T-helper 22 cell (primary cell): Measurements from ENCODE around the gene REEP3.
"Not testable (repeated sequence)": the region's sequence is repeated elsewhere in the genome, so short reads cannot be mapped to it uniquely, and the experiment has no call there.

Experiments
- DNase-seq: peaks from one replicate; pipeline ENCODE4 v3.0.0-alpha.2; 2020; ENCODE audit warnings: low read depth

Gene REEP3

DNA sequence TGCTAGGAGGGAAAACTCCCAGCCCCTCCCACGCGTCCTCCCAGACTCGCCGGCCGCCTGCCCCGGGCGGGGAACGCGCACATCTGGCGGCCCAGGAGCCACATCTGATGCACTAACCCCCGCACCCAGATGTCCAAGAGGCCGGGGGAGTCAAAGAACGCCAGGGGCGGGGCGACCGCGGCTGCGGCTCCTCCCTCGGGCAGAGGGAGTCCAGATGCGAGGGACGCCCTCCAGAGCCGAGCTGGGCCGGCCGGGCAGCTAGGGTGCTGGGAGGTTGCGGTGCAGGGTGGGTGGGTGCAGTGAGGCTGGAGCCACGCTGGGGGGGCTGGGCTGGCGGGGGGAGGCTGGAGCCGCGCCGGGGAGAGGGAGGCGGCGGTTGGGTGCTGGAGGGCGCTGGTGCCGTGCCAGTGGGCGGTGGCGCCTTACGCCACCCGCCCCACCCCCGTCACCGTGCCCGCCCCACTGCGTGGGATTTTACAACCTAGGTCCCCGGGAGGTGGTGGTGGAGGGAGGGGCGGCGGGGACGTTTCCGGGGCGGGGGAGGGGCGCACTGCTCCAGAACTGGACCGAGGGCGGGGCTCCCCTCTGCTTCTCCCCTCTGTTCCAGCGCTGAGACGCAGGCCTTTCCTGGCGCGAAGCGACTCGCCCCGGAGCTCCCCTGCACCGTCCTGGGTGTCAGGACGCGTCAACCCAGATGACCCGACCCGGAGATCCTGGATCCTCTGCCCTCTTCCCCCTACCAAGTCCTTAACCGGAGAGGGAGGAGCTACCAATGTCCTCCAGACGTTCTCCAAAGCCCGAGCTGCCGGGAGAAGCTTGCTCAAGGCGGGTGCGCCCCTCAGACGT lies 109.1 kb downstream of the REEP3 start:
- DNase-seq: peak; percentile 65

DNA sequence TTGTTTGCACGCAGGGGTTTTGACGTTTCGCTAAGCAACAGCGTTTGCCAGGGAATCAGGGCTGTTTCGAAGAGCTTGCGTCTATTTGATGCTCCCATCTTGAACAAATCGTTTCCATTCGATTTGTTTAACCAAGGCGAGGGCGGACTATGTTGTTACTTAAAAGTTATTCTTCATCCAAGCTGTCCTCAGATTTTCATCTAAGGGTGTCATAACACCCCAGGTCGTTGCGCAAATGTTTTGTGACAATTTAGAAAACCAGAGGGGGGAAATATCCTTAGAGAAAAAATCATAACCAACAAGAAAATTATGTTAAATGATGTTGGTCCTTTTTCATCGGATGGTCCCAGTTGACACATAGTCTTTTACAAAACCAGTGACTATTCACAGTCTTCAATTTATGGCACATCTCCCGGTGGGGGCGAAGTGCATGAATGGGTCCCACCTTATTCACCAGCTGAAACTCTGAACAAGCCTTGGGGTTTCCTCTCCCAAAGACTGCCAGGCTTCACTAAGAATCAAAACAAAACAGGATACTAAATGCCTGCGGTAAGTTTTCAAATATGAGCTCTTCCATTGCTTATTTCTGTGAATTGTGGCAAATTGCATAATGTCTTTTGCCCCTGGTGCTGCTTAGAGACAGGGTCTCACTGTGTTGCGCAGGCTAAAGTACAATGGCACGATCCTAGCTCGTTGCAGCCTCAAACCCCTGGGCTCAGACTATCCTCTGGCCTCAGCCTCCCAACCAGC lies 109.9 kb downstream of the REEP3 start:
- DNase-seq: no peak

DNA sequence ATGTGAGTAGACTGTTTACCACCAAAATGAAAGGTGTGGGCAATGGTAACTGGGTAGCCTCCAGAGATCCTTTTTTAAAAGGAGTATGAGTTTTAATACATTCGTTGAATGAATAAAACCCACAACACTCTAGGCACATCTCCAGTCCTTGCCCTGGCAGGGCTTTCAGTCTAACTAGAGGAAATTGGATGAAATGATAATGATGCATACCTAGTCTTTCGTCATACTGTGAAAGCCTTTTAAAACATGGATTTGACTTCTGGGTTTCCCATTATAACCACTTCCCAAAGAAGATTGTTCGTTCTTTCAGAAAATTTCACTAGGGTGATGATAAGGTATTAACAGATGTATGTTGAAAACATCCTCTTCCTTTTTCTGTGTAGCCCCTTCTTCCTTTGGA lies 110.8 kb downstream of the REEP3 start:
- no peak for DNase-seq

DNA sequence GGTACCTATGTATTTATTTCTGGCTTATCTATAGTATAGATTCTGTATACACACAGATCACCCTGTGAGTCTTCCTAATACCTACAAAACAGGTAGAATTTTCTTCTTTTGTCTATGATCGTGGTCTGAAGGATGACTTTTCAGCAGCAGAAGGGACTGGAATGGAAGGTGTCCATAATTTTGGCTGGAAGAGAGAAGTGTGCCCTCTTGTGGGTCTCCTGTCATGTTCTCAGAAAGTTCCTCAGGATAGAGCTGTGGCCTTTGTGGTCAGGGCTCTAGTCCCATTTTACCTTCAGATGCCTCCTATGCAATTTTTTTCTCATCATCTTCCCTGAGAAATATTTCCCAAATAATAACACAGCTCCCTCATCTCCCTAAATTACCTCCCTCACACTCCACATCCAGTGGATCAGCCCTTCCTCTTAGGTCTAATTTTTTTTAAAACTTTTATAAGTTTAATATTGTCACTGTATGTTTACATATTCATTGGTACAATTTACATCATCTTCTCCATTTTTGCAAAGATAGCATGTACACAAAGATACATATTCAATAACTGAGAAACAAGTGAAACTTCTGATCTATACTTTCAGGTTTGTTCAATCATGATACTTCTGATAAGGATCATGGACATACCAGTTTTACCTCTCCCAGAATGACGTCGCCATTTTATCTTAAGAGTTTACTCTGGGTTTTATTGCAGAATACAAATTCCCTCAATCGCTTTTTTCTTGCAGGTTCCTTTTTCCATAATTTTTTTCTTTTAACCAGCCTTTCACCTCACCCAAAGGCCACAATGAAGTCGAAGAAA lies 112.7 kb downstream of the REEP3 start:
- no peak for DNase-seq

DNA sequence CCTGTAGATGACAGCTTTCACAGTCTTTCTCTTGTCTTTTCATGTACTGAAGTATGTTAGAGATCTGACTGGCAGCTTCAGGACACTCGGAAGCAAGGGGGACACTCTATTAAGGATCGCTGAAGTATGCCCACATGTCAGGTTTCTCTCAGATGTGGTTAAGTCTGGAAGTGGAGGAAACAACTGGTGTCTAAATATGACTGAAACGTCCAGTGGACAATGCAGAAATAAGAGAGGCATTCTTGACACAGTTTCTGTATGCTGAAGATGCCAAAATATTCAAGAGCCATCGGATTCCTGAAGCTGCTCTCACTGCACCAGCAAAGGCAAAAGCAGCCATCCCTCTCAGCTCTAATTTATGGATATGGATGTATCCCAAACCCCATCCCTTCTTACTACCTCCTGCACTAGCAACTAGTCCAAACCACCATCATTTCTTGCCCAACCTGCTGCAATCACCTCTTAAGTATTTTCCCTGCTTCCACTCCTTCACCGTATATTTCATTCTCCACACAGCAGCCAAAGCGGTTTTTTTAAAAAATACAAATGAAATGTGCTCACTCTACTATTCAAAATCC lies 113.4 kb downstream of the REEP3 start:
- no peak for DNase-seq

DNA sequence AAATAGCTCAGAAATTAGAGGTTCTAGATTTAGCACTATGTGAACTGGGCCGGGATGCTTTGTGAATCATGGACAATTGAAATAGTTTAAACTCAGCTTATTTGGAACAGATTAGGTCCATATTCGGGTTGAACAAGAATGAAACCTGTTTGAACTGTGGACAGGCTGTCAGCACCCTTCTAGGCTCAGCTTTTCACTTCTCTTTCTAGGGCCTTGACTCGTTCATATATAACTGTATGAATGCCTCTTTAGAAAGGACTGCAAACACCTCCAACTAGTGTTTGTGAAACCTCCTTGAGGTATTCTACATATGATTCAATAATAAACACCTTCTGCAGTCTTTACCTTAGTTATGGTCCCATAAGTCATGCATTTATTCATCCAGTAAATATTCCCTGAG lies 115.6 kb downstream of the REEP3 start:
- DNase-seq: no peak

DNA sequence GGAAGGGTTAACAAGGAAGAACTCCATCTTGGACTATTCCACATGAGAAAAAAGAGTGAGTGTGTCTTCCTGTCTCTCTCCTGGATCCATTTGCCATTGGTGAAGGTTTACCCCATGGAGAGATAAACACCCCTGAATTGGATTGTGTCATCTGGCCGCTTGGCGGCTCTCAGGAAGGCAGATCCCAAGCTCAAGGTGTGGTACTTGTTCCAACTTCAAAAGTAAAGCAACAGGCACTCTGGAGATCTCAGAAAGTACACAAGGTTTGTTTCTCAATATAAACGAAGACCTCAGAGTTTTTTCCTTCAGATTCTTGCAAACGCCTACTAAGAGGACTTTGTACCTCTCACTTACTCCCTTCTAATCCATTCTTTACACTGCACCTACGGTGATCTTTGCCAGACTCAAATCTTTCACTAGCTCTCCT lies 116.7 kb downstream of the REEP3 start:
- DNase-seq: no peak

DNA sequence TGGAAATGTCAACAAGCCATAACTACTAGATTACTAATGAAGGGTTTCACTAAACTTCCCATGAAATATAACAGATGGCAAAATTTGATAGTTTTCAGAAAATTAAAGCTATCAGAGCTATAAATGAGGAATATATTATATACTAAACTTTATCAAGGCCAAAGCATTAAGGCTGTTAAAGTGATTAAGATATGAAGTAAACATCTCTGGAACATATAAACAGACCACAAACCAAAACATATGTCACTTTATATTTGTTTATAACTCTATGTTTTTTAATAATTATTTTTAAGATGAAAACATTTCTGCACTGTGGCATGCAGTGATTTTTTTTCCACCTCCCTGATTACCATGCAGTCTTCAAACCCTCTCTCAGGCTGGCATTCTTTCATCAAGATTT lies 120.2 kb downstream of the REEP3 start:
- no peak for DNase-seq

DNA sequence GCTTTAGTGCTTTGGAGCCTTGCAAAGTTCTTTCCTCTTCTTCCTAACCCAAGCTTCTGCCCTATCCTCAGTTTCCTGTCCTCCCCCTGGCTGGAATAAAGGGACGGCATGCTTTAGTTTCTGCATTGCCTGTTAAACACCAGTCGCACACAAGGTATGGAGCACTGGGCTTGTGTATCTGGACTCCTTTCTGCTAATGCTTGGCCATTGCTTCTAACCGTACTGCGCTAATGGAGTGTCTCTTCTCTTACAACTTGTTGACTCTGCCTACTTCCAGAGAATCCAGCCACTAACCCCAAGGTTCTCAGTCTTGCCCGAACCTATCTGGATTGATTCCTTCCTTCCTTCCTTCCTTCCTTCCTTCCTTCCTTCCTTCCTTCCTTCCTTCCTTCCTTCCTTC lies 120.6 kb downstream of the REEP3 start:
- DNase-seq: no peak

DNA sequence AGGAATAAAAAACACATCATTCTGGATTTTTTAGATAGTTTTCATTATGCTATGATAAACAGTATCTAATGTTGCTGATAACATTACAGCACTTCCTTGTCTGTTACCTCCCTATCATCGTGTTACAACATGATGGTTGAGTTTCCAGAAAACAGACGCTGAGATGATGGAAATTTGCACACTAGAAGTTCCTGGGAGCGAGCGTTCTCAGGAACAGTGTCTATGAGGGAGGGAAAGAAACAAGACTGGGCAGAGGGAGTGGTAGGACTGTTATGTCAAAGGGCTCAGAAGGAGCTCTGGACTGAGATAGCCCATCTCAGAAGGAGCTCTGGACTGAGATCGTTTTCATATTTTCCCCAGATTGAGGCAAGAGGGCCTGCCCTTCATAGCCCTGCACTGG lies 121.6 kb downstream of the REEP3 start:
- DNase-seq: no peak

DNA sequence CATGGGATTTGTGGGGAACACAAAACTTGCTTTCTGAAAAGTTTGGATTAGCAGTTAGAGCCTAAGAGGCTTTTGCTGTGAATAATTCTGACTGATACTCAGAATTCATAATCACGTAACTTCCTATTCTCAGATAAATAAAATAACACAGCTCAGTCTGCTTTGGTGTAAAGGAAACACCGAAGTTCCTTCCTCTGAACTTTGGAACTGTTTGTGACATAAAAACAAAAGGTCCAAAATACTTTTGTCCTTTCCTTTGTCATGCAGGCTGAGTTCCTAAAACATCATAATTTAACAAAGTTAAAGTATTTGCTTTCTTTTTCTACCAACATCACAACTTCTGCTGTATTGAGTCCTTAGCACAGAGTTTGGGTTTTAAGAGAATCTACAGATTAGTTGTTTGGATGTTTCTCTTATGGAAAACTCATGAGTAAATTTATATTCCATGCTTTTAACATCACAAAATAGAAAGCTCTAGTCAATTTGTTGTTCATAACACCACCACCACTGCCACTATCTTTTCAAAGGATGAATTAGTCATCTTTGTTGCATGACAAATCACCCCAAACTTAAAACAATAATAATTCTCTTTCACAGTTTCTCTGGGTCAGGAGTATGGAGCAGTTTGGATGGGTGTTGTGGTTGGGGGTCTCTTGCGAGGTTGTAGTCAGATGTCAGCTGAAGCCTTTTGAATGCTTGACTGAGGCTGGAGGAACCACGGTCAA lies 123.4 kb downstream of the REEP3 start:
- no peak for DNase-seq

DNA sequence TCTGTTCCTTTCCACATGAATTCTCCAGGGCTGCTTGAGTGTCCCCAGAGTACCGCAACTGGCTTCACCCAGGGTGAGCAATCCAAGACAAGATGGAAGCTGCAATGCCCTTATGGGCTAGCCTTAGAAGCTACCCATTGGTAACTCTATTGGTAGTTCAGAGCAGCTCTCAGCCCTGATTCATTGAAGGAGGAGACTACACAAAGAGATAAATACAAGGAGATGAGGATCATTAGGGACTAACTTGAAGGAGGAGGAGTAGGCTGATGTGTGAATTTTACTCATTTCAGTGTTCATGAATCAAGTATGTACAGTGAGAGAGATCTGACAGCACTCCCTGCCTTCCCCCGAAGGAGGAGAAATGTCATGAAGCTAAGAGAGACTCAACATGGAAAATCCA lies 124.0 kb downstream of the REEP3 start:
- no peak for DNase-seq

DNA sequence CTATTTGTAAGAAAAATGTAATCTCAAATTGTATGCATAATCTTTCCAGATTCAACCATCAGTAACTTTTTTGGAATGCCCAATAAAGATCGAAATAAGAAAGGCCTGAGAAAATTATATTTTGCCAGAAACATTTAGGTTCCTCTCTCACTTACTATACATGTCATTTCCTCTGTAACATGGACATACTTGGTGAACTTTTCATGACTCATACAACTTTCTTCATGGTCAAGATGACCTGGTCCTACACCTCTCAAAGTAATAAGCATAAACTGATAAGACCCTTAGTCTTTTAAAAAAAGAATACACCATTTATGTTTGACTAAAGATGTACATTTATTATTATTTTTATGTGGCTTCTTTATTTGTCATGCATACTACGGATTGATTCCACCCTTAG lies 125.3 kb downstream of the REEP3 start:
- DNase-seq: no peak

DNA sequence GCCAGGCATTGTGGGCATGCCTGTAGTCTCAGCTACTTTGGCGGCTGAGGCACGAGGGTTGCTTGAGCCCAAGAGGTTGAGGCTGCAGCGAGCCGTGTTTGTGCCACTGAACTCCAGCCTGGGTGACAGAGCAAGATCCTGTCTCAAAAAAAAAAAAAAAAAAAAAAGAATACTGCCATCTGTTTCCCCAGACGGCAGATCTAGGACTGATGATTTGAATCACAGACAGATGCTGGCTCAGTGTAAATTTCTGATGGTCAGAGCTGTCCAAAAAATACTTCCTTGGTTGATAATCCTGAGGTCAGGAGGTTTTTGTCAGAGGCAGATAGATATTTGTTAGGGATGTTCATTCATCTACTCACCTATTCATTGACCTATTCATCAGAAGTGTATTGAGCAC lies 130.7 kb downstream of the REEP3 start:
- DNase-seq: no peak

DNA sequence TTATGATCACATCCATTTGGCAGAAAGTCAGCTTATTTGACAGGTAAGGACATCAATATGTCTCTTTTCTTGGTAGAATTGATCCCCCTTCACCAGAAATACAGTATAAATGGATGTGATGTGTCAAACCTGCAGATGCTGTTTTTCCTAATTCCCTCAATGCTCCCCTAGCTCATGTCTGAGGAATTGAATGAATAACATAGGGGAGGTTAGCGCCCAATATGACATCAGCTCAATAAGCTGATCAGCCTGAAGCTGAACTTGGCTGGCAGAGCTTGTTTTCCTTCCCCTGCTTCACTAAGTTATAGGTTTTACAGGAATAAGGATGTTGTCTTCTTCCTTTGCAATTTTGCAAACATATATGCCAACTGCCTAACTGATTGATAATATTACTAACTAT lies 132.5 kb downstream of the REEP3 start:
- DNase-seq: no peak

DNA sequence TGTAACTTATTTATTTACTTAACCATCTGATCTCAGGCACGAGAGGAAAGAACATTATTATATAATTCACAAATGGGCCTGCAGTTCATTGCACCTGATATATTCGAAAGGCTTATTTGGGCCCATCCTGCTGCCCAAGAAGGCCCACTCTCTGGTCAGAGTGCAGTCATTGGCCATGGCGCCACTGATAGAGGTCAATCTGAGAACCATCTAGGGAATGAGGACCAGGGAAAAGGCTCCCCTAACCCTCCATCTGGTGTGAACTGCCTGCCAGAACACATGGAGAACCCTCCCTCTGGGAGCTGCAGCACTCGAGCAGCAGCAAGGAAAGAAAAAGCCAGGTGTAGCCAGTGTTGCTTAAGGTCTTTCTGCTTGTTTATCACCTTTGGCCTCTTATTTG lies 136.6 kb downstream of the REEP3 start:
- no peak for DNase-seq

DNA sequence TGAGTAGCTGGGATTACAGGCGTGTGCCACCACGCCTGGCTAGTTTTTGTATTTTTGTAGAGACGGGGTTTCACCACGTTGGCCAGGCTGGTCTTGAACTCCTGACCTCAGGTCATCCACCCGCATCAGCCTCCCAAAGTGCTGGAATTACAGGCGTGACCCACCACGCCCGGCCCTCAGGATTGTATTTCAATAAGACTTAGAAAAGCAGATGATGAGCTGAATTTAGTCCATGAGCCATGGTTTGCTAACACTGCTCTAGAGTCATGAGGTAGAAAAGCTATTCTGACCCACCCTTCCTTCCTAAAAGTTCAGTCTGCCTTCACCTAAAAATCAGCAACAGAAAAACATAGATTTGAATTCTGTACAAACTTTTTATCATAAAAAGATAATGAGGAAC lies 139.7 kb downstream of the REEP3 start:
- DNase-seq: not testable (repeated sequence)

DNA sequence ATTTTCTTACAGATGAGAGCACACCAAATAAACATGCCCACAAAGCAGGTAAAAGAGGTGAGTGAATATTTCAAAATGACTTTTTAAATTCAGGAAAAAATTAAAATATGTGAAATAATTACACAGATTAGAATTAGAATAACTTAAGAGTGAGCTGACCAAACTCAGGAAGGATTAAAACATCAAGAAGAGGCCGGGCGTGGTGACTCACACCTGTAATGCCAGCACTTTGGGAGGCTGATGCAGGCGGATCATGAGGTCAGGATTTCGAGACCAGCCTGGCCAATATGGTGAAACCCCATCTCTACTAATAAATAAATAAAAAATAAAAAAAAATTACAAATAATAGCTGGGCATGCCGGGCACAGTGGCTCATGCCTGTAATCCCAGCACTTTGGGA lies 140.1 kb downstream of the REEP3 start:
- DNase-seq: no peak

DNA sequence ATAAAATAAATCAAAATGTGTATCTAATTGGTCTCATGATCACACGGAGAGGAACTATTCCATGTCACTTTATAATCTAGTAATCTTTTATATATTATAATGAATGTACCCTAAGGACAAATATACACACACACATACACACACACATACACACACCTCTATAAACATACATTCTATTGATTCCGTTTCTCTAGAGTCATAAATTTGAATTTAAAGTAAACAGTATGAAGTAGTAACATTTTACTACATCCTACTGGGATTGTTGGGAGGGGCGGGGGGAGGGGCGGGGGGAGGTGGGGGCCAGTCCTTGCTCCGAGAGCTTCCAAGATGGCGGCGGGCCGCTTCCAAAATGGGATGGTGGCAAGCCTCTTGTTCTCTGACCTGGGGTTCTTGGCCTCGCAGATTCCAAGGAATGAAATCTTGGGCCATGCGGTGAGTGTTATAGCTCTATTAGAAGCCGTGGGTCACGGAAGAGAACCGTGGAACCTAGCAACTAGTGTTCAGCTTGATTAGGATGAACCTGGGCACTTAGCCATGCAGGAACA lies 143.2 kb downstream of the REEP3 start:
- no peak for DNase-seq

DNA sequence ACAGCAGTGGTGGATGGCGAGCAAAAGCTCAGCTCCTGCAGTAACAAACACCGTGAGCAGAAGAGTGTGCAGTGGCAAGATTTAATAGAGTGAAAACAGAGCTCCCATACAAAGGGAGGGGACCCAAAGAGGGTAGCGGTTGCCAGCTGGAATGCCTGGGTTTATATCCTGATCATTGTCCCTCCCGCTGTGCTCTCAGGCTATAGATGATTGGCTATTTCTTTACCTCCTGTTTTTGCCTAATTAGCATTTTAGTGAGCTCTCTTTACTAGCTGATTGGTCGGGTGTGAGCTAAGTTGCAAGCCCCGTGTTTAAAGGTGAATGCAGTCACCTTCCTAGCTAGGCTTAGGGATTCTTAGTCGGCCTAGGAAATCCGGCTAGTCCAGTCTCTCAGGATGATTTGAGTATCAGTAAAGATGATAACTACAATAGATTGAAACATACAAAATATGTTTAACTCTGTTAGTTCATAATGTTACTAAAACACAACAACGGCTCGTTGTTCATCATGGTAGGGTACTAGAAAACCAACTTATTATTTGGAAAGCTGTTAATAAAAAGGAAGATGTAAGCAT lies 143.9 kb downstream of the REEP3 start:
- not testable (repeated sequence) for DNase-seq

DNA sequence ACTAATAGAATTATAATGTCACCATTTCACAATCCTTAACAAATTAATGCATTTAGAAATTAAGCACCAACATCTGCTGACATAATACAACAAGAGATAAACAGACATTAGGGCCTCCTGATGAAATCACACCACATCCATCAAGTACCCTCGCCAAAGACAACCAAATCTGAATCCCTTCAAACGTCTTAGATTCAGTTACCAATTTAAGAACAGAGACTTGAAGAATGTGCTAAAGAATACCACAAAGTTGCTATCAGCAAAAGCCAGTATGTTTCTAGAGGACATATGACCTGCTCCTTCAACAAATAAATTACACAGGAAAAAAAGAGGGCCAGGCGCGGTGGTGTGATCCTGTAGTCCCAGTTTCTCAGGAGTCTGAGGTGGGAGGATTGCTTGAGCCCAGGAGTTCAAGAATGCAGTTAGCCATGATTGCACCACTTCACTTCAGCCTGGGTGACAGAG lies 144.5 kb downstream of the REEP3 start:
- DNase-seq: no peak
